ENCODE measurements around the gene THOC6.

Gene THOC6

DNA sequence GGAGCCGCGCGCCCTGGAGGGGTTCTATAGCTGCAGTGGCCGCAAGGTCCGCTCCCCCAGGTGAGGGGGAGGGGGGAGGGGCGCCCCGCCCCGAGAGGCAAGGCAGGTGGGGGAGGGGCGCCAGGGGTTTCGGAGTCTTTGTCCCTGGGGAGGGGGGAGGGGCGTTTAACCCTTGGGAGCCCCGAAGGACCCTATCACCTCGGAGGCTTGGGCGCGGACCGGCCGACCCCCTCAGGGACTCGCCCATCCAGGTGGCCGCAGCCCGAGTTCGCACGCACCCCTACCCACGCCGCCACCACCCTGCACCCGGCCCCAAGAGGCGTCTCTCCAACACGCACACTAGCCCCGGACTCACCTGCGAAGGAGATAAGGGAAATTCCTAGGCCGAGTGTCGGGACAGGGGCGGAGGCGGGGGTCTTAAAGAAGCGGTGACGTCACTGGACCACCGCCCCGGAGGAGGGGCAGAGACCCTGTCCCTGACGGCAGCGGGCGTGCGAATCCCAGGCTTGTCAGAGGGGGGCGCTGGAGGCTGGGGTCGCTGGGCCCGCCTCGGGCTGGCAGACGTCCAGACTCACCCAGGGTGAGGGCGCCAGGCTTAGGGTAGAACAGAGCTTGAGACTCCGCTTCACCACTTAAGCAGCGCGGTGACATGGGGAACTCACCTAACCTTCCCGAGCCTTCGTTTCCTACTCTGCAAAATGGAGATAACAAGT lies 5.9 kb upstream of the THOC6 start, which contains the start of gene CLDN6:
Gene CLDN6 (minus strand): TSS at position 390 of the 713 bp plus-strand sequence. CDS start 2,162 bp downstream, outside the sequence.
- DNase-seq: no peak

DNA sequence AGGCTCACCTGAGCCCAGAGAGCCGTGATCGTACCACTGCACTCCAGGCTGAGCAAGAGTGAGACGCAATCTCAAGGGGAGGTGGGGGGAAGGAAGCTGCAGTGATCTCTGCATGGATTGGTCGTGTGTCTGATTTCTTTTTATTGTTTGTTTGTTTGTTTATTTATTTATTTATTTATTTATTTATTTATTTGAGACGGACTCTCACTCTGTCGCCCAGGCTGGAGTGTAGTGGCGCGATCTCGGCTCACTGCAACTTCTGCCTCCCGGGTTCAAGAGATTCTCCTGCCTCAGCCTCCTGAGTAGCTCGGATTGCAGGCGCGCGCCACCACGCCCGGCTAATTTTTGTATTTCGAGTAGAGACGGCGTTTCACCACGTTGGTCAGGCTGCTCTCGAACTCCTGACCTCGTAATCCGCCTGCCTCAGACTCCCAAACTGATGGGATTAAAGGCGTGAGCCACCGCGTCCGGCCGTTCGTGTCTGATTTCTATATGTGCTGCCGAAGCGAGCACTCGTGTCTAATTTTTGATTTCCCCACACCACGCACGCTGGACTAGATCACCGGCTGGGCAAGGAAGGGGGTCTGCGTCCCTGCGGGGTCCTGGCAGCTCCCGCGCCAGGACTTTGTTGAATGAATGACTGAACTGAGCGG lies 4.1 kb upstream of the THOC6 start:
- DNase-seq: no peak

DNA sequence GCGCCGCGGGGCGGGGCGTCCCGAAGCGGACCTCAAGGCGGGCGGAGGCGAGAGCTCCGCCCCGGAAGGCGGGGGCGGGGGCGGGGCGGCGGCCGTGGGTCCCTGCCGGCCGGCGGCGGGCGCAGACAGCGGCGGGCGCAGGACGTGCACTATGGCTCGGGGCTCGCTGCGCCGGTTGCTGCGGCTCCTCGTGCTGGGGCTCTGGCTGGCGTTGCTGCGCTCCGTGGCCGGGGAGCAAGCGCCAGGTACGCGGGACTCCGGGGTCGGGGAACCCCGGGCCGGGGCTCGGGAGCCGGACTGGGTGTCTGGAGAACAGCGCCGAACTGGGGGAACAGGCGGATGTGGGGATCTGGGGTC lies 3.6 kb upstream of the THOC6 start, which contains the start of gene TNFRSF12A:
Gene TNFRSF12A (plus strand): TSS at position 122 of the 357 bp plus-strand sequence. CDS start 30 bp downstream, at position 152.
- DNase-seq: peak in 1 of 2 experiments; percentile 45

DNA sequence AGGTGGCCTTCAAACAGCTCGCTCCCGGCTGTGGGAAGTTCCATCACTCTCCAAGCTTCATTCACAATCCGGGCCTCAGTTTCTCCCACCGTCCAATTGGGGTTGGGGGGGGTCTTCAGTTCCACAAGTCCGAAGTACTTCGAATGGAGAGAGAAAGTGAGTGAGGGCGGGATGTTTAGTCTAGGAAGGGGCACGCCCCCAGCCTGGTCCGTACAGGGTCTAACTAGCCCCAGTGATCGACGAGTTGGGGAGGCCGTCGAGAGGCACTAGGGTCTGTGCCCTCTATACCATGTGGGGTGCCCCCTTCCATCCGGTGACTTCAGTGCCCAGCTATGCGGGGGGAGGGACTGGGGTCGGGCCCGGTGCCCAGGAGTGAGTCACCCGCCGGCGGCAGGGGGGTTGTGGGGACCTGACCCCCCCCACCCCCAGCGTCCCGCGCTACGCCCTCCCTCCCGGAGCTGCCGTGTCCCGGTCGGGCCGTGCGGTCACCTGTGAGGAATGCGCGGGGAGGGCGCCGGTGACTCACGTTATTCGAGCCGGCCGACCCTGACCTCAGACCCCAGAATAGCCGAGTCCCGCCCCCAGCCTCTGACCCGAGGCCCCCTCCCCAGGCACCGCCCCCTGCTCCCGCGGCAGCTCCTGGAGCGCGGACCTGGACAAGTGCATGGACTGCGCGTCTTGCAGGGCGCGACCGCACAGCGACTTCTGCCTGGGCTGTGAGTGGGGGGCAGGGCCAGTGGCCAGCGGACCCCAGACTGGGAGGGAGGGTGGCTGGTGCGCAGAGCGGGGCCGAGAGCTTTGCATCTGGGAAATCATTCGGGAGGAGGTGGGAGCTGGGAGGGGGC lies 3.0 kb upstream of the THOC6 start:
- DNase-seq: peak; percentile 68 to 77

DNA sequence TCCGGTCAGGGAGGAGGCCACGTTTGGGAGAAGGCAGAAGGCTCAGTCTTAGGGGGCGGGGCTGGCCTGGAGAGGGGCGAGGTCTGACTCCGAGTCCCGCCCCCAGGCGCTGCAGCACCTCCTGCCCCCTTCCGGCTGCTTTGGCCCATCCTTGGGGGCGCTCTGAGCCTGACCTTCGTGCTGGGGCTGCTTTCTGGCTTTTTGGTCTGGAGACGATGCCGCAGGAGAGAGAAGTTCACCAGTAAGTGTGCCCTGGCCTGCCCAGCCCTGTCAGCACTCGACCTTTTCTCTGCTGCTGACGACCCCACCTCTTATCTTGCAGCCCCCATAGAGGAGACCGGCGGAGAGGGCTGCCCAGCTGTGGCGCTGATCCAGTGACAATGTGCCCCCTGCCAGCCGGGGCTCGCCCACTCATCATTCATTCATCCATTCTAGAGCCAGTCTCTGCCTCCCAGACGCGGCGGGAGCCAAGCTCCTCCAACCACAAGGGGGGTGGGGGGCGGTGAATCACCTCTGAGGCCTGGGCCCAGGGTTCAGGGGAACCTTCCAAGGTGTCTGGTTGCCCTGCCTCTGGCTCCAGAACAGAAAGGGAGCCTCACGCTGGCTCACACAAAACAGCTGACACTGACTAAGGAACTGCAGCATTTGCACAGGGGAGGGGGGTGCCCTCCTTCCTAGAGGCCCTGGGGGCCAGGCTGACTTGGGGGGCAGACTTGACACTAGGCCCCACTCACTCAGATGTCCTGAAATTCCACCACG lies 2.2 kb upstream of the THOC6 start:
- DNase-seq: peak; percentile 65 to 76

DNA sequence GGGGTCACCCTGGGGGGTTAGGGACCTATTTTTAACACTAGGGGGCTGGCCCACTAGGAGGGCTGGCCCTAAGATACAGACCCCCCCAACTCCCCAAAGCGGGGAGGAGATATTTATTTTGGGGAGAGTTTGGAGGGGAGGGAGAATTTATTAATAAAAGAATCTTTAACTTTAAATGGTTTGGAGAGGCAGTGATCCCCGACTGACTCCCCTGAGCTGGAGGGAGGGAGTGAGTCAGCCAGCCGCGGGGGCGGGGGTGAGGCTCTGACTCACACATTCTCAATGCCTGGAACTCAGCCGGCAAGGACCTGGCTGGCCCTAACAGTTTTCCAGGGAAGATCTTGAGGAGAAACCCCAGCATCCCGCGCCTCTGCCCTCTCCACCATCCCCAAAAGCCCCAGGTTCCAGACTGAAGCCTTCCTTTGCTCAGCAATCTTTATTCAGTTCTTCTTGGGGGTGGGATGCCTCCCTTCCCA lies 1.6 kb upstream of the THOC6 start:
- DNase-seq: peak; percentile 46 to 70

DNA sequence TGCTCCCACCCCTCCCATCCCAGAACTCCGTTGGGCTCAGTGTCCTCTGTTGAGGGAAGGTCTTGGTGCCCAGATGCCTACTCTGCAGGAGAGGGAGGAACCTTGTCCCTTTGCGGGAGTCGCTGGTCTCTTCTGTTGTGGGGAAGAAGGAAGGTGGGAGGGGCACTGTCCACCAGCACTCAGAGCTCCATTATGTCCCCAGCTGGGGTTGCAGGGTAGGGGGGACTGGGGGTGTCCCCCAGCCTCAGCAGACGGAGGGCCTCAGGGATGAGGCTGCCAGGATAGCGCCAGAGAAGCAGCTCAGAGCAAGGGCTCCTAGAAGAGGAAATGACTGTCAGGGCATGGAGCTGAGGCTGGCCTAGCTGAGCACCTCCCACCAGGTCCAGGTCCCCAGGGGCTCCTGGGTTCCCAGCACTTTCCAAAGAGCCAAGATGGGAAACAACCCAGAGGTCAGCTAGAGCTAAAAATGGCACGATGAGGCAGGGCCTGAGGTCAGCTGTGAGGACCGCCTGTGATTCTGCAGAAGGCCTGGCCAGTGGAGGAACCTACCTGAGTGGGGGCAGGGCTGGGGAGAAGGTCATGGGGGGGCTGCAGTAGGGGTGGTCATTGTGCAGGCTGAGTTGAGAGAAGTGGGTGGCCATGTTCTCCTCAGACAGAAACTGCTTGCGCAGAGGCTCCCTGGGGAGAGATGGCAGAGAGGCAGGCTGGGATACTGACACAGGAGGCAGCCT lies 986 bp upstream of the THOC6 start:
- DNase-seq: peak in 1 of 2 experiments; percentile 46

DNA sequence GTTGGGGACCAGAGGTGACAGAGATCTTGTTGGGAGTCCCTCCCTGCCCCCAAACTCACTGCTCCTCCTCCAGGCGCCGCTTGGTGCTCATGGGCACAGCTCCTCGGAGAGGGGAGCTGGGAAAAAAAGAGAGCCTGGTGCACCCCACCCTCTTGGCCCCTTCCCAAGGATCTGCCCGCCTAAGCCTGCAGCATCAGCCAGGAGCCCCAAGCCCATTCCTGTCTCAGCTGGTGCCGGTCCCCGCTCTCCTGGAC lies 493 bp upstream of the THOC6 start:
- peak; percentile 76 to 84 for DNase-seq

DNA sequence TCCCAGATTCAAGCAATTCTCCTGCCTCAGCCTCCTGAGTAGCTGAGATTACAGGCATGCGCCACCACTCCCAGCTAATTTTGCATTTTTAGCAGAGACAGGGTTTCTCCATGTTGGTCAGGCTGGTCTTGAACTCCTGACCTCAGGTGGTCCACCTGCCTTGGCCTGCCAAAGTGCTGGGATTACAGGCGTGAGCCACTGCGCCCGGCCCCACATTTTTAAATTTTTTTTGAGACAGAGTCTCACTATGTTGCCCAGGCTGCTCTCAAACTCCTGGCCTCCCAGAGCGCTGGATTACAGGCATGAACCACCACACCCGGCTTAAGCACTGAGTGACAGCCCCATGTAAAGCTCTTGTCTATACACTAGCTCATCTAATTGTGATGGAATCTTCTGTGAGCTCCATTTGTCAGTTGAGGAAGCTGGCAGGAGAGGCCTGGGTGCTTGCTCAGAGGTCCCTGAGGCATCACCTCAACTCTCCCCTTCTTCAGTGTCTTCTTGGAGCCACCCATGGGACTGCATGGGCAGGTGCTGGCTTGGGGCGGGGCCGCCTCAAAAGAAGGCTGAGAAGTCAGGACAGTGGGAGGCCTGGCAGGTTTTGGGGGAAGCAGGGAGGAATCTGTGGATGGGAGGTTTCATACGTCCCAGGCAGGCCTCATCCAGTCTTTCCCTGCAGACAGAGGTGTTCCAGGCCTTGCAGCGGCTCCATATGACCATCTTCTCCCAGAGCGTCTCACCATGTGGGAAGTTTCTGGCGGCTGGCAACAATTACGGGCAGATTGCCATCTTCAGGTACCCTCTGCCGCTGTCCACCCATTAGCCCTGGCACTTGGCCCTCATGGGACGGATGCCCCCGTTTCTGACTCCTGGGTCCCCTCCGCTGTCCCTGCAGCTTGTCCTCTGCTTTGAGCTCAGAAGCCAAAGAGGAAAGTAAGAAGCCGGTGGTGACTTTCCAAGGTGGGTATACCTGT lies 1.5 kb downstream of the THOC6 start:
- DNase-seq: no peak

DNA sequence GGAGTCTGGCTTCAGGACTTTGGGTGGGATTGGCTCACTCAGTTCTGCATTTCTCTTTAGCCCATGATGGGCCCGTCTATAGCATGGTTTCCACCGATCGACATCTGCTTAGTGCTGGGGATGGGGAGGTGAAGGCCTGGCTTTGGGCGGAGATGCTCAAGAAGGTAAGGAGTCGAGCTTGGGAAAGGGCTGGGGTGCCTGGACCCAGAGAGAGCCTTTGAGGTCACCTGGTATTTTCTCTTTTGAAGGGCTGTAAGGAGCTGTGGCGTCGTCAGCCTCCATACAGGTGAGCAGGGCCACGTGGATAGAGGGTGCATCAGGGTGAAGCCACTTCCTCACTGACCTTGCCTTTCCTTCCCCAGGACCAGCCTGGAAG lies 2.2 kb downstream of the THOC6 start:
- no peak for DNase-seq

DNA sequence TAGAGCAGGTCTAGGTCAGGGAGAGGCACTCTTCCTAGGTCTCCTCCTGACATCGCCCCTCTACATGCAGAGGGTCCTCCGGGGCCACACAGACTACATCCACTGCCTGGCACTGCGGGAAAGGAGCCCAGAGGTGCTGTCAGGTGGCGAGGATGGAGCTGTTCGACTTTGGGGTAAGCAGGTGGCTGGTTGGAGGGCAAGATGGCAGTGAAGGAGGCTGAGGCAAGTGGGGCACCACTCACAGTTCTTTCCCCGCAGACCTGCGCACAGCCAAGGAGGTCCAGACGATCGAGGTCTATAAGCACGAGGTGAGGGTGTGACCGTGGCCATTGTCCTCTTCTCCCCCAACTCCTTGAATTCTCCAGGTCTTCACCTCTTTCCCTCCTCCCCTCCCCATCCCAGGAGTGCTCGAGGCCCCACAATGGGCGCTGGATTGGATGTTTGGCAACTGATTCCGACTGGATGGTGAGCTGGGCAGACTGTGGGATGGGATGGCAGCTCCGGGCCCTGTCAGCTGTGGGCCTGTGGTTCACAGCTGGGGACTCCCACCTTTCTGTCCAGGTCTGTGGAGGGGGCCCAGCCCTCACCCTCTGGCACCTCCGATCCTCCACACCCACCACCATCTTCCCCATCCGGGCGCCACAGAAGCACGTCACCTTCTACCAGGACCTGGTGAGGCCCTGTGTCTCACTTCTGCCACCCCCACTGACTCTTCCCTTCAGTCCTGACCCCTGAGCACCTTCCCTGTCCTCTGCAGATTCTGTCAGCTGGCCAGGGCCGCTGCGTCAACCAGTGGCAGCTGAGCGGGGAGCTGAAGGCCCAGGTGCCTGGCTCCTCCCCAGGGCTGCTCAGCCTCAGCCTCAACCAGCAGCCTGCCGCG lies 3.0 kb downstream of the THOC6 start:
- no peak for DNase-seq

DNA sequence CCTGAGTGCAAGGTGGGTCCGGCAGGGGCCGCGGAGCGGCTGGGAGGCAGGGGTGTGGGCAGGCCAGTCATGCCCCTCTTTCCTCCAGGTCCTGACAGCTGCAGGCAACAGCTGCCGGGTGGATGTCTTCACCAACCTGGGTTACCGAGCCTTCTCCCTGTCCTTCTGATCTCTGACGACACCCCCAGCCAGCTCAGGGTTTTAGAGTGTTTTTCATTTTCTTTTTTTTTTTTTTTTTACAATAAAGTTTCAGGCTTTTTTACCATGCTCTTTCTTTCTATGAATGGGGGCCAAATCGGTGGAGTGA lies 3.6 kb downstream of the THOC6 start:
- no peak for DNase-seq

DNA sequence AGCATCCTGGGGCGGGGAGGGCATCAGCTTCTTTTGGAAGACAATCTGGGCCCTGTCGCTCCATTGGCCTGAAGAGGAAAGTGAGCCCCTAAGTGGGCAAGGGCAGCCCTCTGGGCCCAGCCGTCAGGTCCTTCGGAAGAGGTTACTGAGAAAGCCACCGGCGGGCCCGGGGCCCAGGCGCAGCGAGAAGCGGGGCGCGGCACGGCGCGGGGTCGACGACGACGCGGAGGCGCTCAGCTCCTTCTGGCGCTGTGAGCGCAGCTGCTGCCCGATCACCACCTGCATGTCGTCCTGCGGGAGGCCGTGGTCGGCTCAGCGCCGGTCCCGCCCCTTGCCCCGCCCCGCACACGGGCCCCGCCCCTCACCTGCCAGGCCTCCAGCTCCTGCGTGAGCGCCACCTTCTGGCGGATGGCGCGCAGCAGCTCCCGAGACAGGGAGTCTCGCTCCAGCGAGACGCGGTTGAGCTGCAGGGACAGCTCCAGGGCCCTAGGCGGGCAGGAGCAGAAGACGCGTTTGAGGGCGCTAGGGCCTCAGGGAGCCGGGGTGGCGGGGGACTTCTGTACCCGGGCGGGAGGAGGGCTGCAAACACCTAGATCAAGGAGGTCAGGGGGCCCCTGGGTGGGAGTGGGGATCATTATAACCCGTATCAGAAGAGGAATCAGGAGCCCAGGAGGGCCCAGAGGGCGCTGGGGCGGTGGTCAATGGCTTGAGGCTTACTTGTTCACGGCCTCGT lies 4.3 kb downstream of the THOC6 start:
- no peak for DNase-seq

DNA sequence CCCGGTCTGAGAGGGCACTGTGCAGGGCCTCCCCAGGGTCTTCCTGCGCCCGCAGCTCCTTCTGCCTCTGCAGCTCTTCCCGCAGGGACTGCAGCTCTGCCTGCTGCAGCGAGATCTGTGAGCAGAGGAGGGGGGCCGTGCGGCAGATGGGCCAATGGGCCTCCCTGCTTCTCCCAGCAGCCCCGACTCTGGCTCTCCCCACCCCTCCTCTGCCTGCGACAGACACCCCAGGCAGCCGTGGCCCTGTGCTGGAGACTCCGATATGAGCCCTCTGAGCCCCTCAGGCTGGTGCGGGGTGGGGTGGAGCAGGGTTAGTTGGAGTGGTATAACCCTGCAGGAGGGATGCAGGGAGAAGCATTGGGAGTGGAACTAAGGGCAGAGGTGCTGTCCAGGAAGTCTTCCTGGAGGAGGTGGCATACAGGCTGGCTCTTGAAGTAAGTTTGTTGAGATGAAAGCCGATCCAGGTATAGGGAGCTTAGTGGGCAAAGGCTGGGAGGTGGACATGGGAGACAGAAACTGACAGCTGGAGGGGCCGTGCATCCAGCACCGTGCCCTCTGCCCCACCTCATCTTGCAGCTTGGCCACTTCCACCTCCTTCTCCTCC lies 5.0 kb downstream of the THOC6 start:
- DNase-seq: no peak

DNA sequence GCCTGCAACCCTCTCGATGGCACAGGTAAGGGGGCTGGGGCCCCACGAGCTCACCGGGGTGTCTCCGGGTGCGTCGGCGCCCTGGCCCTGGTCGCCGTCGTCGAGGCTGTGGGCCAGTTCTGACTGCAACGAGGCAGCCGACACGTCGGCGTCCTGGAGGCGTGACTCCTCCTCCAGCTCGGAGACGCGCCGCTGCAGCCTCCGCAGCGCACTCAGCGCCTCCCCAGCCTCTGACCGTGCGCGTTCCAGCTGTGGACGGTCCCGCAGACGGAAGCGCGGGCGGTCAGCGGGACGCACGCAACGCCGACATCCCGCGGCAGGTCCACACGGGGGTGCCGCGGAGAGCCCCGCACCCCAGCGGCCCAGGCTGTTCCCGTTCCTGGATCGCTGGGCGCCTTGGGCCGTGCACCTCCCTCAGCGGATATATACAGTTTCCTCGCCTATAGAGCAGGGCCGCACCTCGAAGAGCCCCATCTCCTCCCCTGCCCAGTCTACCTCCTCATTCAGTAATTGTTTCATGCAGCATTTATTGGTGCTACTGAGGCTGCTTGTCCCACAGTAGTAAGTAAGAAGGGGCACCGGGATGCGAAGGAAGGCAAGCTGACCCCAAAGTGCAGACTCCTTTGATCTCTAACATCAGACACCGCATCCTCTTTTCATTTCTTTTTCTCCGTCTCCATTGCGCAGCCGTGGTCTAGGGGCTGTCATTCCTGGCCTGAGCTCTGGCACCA lies 5.8 kb downstream of the THOC6 start:
- no peak for DNase-seq

DNA sequence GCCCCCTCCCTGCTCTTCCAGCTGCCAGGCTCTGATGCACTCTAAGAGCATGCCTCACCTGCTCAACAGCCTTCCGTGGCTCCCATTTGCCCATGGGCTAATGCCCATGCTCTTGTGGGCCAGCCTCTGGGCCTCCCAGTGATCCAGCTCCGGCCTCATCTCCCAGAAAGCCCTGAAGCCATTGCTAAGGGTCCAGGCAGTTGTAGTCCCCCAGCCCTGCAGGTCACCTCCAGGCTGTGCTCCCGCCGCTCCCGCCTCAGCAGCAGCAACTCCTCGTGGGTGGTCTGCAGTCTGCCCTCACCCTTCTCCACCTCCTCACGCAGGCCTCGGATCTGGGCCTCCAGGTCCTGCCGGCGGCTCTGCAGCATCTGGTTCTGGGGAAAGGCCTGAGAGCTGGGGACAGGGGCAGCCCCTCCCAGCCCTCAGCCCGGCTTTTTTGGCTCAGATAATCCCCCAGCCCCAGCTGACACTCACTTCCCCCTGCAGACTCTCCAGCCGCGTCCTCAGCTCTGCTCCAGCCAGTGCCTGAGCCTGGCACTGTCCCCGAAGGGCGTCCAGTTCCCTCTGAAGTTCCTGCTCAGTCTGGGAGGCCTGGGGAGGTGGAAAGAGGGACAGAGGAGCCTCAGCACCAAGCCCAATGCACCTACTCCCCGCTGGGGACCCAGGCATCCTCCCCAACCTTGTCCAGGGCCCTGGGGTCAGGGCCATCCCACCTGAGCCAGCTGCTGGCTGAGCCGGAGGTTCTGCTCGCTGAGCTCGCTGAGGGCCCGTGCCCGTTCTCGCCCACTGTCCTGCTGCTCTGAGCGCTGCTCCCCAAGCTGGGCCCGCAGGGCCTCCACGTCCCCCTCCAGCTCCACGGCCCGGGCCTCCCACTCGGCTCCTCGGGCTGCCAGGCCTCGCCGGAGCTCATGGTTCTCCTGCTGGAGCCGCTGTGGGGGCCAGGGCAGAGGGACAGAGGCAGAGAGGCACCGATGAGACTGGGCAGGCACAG lies 6.7 kb downstream of the THOC6 start:
- no peak for DNase-seq

DNA sequence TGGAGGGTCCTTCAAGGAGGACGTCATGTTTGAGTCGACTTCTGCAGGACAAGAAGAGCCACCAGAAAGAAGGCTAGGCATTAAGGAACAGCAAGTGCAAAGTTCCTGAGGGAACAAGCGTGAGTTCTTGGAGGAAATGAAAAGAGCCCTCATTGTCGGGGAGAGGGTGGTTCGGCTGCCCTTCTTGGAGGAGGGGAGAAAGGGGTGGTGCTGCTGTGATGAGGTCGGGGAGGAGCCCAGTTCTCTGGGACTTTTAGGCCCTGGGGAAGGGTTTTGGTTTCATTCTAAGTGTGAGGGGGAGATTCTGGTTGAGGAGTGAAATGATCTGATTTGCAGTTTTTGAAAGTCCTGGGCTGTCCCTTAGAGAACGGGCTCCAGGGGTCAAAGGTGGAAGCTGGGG lies 8.8 kb downstream of the THOC6 start:
- DNase-seq: no peak
